Nephron (organoid): Measurements from ENCODE around the gene KCNQ5.

ENCODE experiments used
- H3K27ac Mint-ChIP-seq, 3 experiments: 2 replicates each; pipeline ENCODE4 v1.8.0; 2020; ENCODE audit warnings: mixed read lengths in 3 of 3, mild to moderate bottlenecking in 2 of 3, moderate library complexity in 1 of 3
- H3K27me3 Mint-ChIP-seq: 2 replicates; pipeline ENCODE4 v1.8.0; 2021; ENCODE audit warnings: low read depth, mild to moderate bottlenecking, moderate library complexity, mixed read lengths
- H3K36me3 Mint-ChIP-seq: 2 replicates; pipeline ENCODE4 v1.8.0; 2020; ENCODE audit warnings: low read depth, mixed read lengths
- H3K4me1 Mint-ChIP-seq: 2 replicates; pipeline ENCODE4 v1.8.0; 2020; ENCODE audit warnings: mixed read lengths
- H3K4me3 Mint-ChIP-seq, 3 experiments: 2 replicates each; pipeline ENCODE4 v1.8.0; 2020; ENCODE audit warnings: mild to moderate bottlenecking in 3 of 3, mixed read lengths in 3 of 3, moderate library complexity in 2 of 3
- H3K9me3 Mint-ChIP-seq: 2 replicates; pipeline ENCODE4 v1.8.0; 2020; ENCODE audit warnings: mixed read lengths
- CTCF ChIP-seq, 3 experiments: fragments of 200-600 bp; sonication (generic); IDR thresholded peaks; one replicate each; pipeline ENCODE4 v1.5.0; 2021; ENCODE audit warnings: antibody characterized with exemption in 3 of 3; ENCODE audit not compliant: unreplicated experiment in 3 of 3

Gene KCNQ5

DNA sequence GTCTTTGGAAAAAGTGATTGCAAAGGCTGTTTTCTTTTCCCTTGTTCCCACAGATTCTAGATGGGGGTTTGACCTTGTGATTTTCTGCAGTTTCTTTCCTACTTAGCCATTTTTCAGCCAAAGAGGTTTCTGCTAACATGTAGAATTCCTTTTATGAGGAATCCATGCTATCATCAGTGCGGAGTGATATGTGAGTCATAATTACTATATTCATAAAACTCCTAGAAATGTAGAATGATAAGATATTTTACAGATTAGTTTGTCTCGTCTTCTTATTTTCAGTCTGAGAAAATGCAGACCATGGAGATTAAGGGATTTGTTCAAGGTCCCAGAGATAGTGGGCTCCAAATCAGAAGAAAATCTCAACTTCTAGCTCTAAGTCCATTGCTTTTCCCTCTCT lies 98.6 kb downstream of the KCNQ5 start:
- H3K36me3 Mint-ChIP-seq: no peaks in the 10 kb centered on the region
- H3K27ac Mint-ChIP-seq: no peak overlapping the region
- TF ChIP-seq CTCF (IDR thresholded peaks at IDR 0.05; ENCODE audit: unreplicated experiment in 3 of 3): no peak
- no peaks in the 10 kb centered on the region for H3K27me3 Mint-ChIP-seq
- H3K9me3 Mint-ChIP-seq: no peaks in the 10 kb centered on the region
- peaks cover 9% of the 10 kb centered on the region for H3K4me1 Mint-ChIP-seq
- no peak overlapping the region for H3K4me3 Mint-ChIP-seq

- TF ChIP-seq CTCF (IDR thresholded peaks at IDR 0.05; ENCODE audit: unreplicated experiment in 3 of 3): no peak
- no peak overlapping the region for H3K4me3 Mint-ChIP-seq
- H3K27me3 Mint-ChIP-seq: no peaks in the 10 kb centered on the region
- no peaks in the 10 kb centered on the region for H3K36me3 Mint-ChIP-seq
- no peak overlapping the region for H3K27ac Mint-ChIP-seq
- H3K9me3 Mint-ChIP-seq: no peaks in the 10 kb centered on the region
- peaks cover 9% of the 10 kb centered on the region for H3K4me1 Mint-ChIP-seq
Observed at GRCh38 chr6:72721346-72721745, 99.5 kb downstream of the KCNQ5 start.

- no peaks in the 10 kb centered on the region for H3K36me3 Mint-ChIP-seq
- no peaks in the 10 kb centered on the region for H3K27me3 Mint-ChIP-seq
- H3K27ac Mint-ChIP-seq: peak overlapping the region; percentile 15 to 62 (median 35)
- H3K4me1 Mint-ChIP-seq: peaks cover 9% of the 10 kb centered on the region
- TF ChIP-seq CTCF (IDR thresholded peaks at IDR 0.05; ENCODE audit: unreplicated experiment in 3 of 3): no peak
- H3K9me3 Mint-ChIP-seq: peaks cover 4% of the 10 kb centered on the region
- no peak overlapping the region for H3K4me3 Mint-ChIP-seq
Observed at GRCh38 chr6:72724545-72724944, 102.7 kb downstream of the KCNQ5 start.

DNA sequence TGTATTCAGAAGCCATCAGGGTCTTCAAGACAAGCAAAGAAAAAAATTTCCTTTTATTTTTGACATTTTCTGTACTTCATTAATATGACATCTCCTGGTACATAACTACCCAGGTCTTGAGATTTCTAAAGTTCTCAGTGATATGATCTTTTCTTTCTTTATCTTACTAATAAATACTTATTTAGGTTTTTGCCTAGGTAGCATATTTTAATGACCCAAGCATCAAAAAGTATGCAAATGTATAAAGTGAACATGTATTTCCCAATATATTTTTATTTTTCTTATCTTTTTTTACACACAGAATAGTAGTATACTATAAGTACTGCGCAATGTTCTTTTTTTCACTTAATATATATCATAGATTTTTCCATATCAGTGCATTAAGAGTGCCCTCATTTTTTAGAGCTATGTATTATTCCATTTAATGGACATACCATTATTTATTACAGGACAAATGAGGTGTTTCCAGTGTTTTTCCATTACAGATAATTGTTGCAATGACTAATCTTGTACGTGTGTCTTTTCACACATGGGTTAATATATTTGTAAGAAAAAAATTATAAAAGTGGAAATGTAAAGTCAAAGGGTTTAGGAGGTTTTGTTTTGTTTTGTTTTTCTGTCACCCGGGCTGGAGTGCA lies 107.0 kb downstream of the KCNQ5 start:
- peaks cover 16% of the 10 kb centered on the region for H3K4me1 Mint-ChIP-seq
- no peaks in the 10 kb centered on the region for H3K36me3 Mint-ChIP-seq
- no peaks in the 10 kb centered on the region for H3K27me3 Mint-ChIP-seq
- H3K27ac Mint-ChIP-seq: no peak overlapping the region
- no peak for TF ChIP-seq CTCF (IDR thresholded peaks at IDR 0.05; ENCODE audit: unreplicated experiment in 3 of 3)
- peaks cover 4% of the 10 kb centered on the region for H3K9me3 Mint-ChIP-seq
- H3K4me3 Mint-ChIP-seq: no peak overlapping the region

GRCh38 chr6:72733045-72733444 lies 111.2 kb downstream of the KCNQ5 start:
- Mint-ChIP-seq H3K4me1 (peaks cover 6% of the 10 kb centered on the region), H3K4me3 (no peak overlapping the region), H3K27ac (no peak overlapping the region), H3K36me3 (no peaks in the 10 kb centered on the region), H3K9me3 (peaks cover 2% of the 10 kb centered on the region), H3K27me3 (no peaks in the 10 kb centered on the region)
- no peak for TF ChIP-seq CTCF (IDR thresholded peaks at IDR 0.05; ENCODE audit: unreplicated experiment in 3 of 3)

- Mint-ChIP-seq H3K4me1 (peaks cover 9% of the 10 kb centered on the region), H3K4me3 (no peak overlapping the region), H3K36me3 (no peaks in the 10 kb centered on the region), H3K27ac (no peak overlapping the region), H3K9me3 (no peaks in the 10 kb centered on the region), H3K27me3 (no peaks in the 10 kb centered on the region)
- TF ChIP-seq CTCF (IDR thresholded peaks at IDR 0.05; ENCODE audit: unreplicated experiment in 3 of 3): no peak
Observed at GRCh38 chr6:72738091-72738490, 116.2 kb downstream of the KCNQ5 start.
